ENCODE results near the gene MDM4.

DNA sequence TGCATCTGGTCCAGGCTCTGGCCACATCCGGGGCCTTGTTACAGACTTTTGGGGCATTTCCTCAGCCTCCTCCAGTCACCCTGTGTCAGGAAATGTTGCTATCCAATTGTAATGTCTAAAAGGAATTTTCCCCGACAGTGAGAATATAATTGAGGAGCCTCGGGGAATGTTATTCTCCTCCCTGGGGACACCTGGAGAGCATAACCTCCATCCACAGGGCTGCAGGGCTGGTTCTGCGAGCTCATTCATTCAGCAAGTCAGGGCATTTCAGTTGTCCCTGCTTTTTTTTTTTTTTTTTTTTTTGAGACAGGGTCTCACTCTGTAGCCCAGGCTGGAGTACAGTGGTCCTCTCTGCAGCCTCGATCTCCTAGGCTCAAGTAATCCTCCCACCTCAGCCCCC lies 72.6 kb downstream of the MDM4 start:
- TF ChIP-seq POLR2A (IDR thresholded peaks at IDR 0.05): no peak
- TF ChIP-seq, protein P1, sequence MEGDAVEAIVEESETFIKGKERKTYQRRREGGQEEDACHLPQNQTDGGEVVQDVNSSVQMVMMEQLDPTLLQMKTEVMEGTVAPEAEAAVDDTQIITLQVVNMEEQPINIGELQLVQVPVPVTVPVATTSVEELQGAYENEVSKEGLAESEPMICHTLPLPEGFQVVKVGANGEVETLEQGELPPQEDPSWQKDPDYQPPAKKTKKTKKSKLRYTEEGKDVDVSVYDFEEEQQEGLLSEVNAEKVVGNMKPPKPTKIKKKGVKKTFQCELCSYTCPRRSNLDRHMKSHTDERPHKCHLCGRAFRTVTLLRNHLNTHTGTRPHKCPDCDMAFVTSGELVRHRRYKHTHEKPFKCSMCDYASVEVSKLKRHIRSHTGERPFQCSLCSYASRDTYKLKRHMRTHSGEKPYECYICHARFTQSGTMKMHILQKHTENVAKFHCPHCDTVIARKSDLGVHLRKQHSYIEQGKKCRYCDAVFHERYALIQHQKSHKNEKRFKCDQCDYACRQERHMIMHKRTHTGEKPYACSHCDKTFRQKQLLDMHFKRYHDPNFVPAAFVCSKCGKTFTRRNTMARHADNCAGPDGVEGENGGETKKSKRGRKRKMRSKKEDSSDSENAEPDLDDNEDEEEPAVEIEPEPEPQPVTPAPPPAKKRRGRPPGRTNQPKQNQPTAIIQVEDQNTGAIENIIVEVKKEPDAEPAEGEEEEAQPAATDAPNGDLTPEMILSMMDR (IDR thresholded peaks at IDR 0.05): no peak
